ENCODE data around the gene BAK1. TPM values are rescaled to one million over a fixed set of nuclear protein-coding genes. Genes with fewer than 3 reads are reported as not detected.

BAK1 gene
- total RNA-seq, 6 donors from 2014 or later: 9.2 to 23.5 (median 13.7) TPM

DNA sequence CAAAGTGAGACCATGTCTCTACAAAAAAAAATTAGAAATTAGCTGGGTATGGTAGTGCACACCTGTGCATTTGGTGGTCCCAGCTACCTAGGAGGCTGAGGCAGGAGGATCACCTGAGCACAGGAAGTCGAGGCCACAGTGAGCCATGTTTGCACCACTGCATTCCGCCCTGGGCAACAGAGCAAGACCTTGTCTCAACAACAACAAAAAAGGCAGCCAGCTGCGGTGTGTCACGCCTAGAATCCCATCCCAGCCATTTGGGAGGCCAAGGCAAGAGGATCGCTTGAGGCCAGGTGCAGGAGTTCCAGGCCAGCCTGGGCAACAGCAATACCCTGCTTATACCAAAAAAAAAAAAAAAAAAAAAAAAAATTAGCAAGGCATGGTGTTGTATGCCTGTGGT, 1.1 kb upstream of the BAK1 start:
- Histone ChIP-seq H3K27ac (no peak overlapping the region), H3K36me3 (peaks cover 0 to 12% (median 6%) of the 10 kb centered on the region in 4 donors), H3K4me3 (no peak overlapping the region), H3K27me3 (no peaks in the 10 kb centered on the region), H3K9me3 (no peaks in the 10 kb centered on the region), H3K4me1 (peaks cover 38 to 49% (median 41%) of the 10 kb centered on the region in 4 donors)
- ATAC-seq (ENCODE audit: low FRiP score in 2 of 2): no peak
- TF ChIP-seq, protein P1, sequence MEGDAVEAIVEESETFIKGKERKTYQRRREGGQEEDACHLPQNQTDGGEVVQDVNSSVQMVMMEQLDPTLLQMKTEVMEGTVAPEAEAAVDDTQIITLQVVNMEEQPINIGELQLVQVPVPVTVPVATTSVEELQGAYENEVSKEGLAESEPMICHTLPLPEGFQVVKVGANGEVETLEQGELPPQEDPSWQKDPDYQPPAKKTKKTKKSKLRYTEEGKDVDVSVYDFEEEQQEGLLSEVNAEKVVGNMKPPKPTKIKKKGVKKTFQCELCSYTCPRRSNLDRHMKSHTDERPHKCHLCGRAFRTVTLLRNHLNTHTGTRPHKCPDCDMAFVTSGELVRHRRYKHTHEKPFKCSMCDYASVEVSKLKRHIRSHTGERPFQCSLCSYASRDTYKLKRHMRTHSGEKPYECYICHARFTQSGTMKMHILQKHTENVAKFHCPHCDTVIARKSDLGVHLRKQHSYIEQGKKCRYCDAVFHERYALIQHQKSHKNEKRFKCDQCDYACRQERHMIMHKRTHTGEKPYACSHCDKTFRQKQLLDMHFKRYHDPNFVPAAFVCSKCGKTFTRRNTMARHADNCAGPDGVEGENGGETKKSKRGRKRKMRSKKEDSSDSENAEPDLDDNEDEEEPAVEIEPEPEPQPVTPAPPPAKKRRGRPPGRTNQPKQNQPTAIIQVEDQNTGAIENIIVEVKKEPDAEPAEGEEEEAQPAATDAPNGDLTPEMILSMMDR (IDR thresholded peaks at IDR 0.05): no peak
- TF ChIP-seq POLR2AphosphoS5 (IDR thresholded peaks at IDR 0.05) (no peak), EP300 (IDR thresholded peaks at IDR 0.05) (no peak), POLR2A (IDR thresholded peaks at IDR 0.05) (no peak)
- 92 to 98% methylated on average over 2 to 5 of the region's 5 CpGs for WGBS, 2 donors
- no peak for DNase-seq

DNA sequence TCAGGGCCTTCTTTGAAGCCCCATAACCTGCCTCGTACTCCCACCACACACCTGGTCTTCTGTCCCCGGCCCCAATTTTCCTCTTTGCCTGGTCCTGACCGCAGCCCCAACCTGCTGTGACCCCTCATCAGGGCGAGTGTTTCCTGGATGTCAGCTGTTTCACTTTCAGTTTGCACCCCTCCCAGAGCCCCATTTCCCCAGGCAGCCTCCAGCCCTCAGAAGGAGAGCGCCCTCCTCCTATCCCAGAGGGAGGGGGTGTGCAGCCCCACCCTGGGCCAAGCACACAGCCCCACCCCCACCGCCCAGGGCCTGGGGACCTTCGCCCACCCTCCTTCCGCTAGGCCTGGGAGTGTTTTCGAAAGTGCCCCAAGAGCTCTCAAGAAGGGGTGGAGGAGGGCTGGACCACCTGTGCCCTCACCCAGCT, 1.5 kb downstream of the BAK1 start:
- peaks cover 7 to 38% (median 30%) of the 10 kb centered on the region in 4 donors for H3K36me3 ChIP-seq
- peak overlapping the region; percentile 81 to 92 (median 88) for H3K27ac ChIP-seq
- peaks cover 28 to 39% (median 32%) of the 10 kb centered on the region in 4 donors for H3K4me1 ChIP-seq
- no peak for DNase-seq
- TF ChIP-seq, protein P1 (IDR thresholded peaks at IDR 0.05): no peak
- TF ChIP-seq POLR2A (IDR thresholded peaks at IDR 0.05) (no peak), EP300 (IDR thresholded peaks at IDR 0.05) (no peak), POLR2AphosphoS5 (IDR thresholded peaks at IDR 0.05) (no peak)
- no peak for ATAC-seq (ENCODE audit: low FRiP score in 2 of 2)
- H3K9me3 ChIP-seq: no peaks in the 10 kb centered on the region
- no peaks in the 10 kb centered on the region for H3K27me3 ChIP-seq
- WGBS, 2 donors: 45 to 49% methylated on average over 7 to 8 of the region's 9 CpGs
- H3K4me3 ChIP-seq: peak overlapping the region; percentile 67 to 81 (median 78)

DNA sequence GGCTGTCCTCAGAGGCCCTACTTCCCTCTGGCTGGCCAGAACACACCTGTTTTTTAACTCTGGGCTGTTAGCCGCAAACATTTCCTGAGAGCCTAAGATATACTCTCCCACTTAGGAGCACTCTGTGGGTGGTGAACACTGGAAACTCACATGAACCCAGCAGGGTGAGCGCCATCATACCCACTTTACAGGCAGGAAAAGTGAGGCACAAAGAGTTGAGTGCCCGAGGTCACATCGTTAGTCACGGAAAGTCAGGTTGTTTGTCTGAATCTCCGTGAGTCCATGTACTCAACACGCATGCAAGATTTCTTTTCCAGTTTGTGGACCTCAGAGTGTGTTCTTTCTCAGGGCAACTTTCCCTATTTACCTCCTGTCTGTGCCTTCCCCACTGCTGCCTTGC, 1.9 kb downstream of the BAK1 start:
- H3K27me3 ChIP-seq: no peaks in the 10 kb centered on the region
- peaks cover 7 to 39% (median 31%) of the 10 kb centered on the region in 4 donors for H3K36me3 ChIP-seq
- WGBS, 2 donors: 72 to 95% methylated on average over 6 to 7 of the region's 7 CpGs
- peaks cover 28 to 39% (median 32%) of the 10 kb centered on the region in 4 donors for H3K4me1 ChIP-seq
- no peak for ATAC-seq (ENCODE audit: low FRiP score in 2 of 2)
- H3K27ac ChIP-seq: peak overlapping the region; percentile 81 to 92 (median 88)
- no peak for DNase-seq
- TF ChIP-seq POLR2AphosphoS5 (IDR thresholded peaks at IDR 0.05) (no peak), EP300 (IDR thresholded peaks at IDR 0.05) (no peak), POLR2A (IDR thresholded peaks at IDR 0.05) (no peak)
- TF ChIP-seq, protein P1 (IDR thresholded peaks at IDR 0.05): no peak
- peak overlapping the region in 3 of 4 donors; percentile 67 to 81 (median 79) for H3K4me3 ChIP-seq
- no peaks in the 10 kb centered on the region for H3K9me3 ChIP-seq

DNA sequence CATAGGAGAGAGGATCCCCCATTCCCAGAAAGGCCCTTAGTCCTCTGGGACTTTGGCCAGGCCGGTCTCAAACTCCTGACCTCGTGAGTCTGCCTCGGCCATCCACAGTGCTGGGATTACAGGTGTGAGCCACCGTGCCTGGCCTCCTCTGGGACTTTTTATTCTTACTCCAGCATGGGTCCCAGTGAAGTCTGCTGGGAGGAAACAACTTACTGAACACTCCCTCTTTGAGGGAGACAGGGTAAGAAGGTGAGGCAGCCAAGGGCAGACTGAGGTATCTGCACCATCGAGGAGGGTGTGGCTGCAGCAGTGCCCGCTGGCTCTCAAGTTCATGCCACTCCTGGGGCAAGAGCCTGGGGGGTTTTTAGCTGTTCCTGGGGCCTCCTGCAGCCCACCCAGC, 2.4 kb downstream of the BAK1 start:
- H3K27me3 ChIP-seq: no peaks in the 10 kb centered on the region
- no peak for DNase-seq
- WGBS, 2 donors: 81 to 93% methylated on average over 6 of the region's 6 CpGs
- no peaks in the 10 kb centered on the region for H3K9me3 ChIP-seq
- H3K4me1 ChIP-seq: peaks cover 28 to 39% (median 32%) of the 10 kb centered on the region in 4 donors
- peak overlapping the region in 1 of 4 donors; percentile 67 for H3K4me3 ChIP-seq
- no peak for TF ChIP-seq POLR2AphosphoS5 (IDR thresholded peaks at IDR 0.05)
- no peak for TF ChIP-seq POLR2A (IDR thresholded peaks at IDR 0.05)
- TF ChIP-seq, protein P1 (IDR thresholded peaks at IDR 0.05): no peak
- TF ChIP-seq EP300 (IDR thresholded peaks at IDR 0.05): no peak
- H3K36me3 ChIP-seq: peaks cover 7 to 39% (median 31%) of the 10 kb centered on the region in 4 donors
- peak overlapping the region in 3 of 4 donors; percentile 88 to 92 (median 89) for H3K27ac ChIP-seq
- no peak for ATAC-seq (ENCODE audit: low FRiP score in 2 of 2)

DNA sequence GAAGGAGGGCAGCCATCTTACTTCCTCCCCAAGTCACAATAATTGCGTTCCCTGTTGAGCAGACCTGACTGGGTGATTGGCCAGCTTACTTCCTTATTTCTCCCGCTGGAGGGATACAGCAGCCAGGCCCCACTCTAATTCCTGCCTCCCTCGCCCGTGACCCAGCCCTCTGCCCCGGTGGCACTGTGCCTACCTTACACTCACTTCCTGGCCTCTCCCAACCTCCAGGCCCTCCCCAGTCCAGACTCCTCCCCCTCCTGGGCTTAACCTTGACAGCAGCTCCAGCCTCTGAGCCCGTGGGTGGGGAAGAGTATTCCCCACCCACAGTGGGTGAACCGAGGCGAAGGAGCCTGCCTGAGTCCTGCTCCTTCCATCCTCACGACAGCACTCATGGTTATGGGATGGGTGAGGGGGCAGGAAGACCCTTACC, 3.0 kb downstream of the BAK1 start:
- TF ChIP-seq POLR2A (IDR thresholded peaks at IDR 0.05) (peak in 1 of 4 donors; percentile 24), EP300 (IDR thresholded peaks at IDR 0.05) (no peak), POLR2AphosphoS5 (IDR thresholded peaks at IDR 0.05) (no peak)
- TF ChIP-seq, protein P1 (IDR thresholded peaks at IDR 0.05): no peak
- peak in 1 of 2 donors; percentile 61 for DNase-seq
- no peaks in the 10 kb centered on the region for H3K9me3 ChIP-seq
- no peaks in the 10 kb centered on the region for H3K27me3 ChIP-seq
- peaks cover 28 to 40% (median 32%) of the 10 kb centered on the region in 4 donors for H3K4me1 ChIP-seq
- H3K27ac ChIP-seq: peak overlapping the region; percentile 40 to 92 (median 88)
- H3K36me3 ChIP-seq: peaks cover 7 to 42% (median 32%) of the 10 kb centered on the region in 4 donors
- peak; percentile 23 to 54 for ATAC-seq (ENCODE audit: low FRiP score in 2 of 2)
- WGBS, 2 donors: 47 to 51% methylated on average over 9 of the region's 9 CpGs
- H3K4me3 ChIP-seq: no peak overlapping the region

All from upper lobe of left lung (tissue), 6 donors.